Neutrophil (primary cell): Measurements from ENCODE around the gene STARD13.
"Not testable (repeated sequence)": the region's sequence is repeated elsewhere in the genome, so short reads cannot be mapped to it uniquely, and the experiment has no call there.

ENCODE experiments used
- H3K27ac ChIP-seq: fragments of 200-600 bp; sonication (generic); 2 replicates; pipeline ENCODE4 v1.5.1; 2016; ENCODE audit warnings: mild to moderate bottlenecking, moderate library complexity
- H3K27me3 ChIP-seq: fragments of 200-600 bp; sonication (generic); 2 replicates; pipeline ENCODE4 v1.6.0; 2016; ENCODE audit warnings: mild to moderate bottlenecking
- H3K36me3 ChIP-seq: fragments of 200-600 bp; sonication (generic); 2 replicates; pipeline ENCODE4 v1.5.1; 2017
- H3K4me1 ChIP-seq, 2 experiments: fragments of 200-600 bp in 1 of 2; sonication (generic) in 1 of 2; 1 replicate in 1 of 2; 2 replicates in 1 of 2; pipeline versions ENCODE4 v1.5.1 to v1.6.1; 2013 to 2016; ENCODE audit warnings: low read depth in 1 of 2, low read length in 1 of 2, mild to moderate bottlenecking in 1 of 2, moderate library complexity in 1 of 2; ENCODE audit not compliant: control insufficient read depth in 1 of 2, insufficient read depth in 1 of 2
- H3K4me3 ChIP-seq, 2 experiments: fragments of 200-600 bp in 1 of 2; sonication (generic) in 1 of 2; 1 replicate in 1 of 2; 2 replicates in 1 of 2; pipeline ENCODE4 v1.5.1; 2013 to 2016; ENCODE audit warnings: low read depth in 1 of 2, low read length in 1 of 2, mild to moderate bottlenecking in 1 of 2, moderate library complexity in 1 of 2
- H3K9me3 ChIP-seq: fragments of 200-600 bp; sonication (generic); 2 replicates; pipeline ENCODE4 v1.5.1; 2016
- TF ChIP-seq, protein P1 (sequence below): fragments of 200-600 bp; sonication (generic); IDR thresholded peaks from 2 replicates; pipeline ENCODE4 v1.5.1; 2016; ENCODE audit warnings: antibody characterized with exemption

The STARD13 gene

DNA sequence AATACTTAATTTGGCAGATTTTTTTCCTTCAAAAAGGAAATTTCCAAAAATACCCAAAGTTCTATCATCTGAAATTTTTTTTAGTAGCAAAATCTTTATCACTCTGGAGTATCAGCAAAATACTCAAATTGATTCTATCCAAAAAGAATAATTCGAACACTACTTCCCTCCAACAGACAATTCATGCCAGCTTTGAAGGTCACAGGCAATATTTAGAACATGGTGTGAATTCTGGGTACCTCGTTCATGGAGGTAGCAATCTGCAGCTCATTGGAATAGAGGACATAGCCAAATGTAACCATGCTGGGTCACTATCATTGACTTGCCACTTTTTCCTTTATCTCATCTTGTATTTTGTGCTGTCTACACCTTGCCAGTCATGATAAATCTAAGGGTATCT, 119.8 kb downstream of the STARD13 start:
- Histone ChIP-seq H3K36me3 (no peaks in the 10 kb centered on the region), H3K27ac (no peak overlapping the region), H3K4me3 (no peak overlapping the region), H3K27me3 (no peaks in the 10 kb centered on the region), H3K4me1 (no peaks in the 10 kb centered on the region), H3K9me3 (no peaks in the 10 kb centered on the region)
- TF ChIP-seq, protein P1, sequence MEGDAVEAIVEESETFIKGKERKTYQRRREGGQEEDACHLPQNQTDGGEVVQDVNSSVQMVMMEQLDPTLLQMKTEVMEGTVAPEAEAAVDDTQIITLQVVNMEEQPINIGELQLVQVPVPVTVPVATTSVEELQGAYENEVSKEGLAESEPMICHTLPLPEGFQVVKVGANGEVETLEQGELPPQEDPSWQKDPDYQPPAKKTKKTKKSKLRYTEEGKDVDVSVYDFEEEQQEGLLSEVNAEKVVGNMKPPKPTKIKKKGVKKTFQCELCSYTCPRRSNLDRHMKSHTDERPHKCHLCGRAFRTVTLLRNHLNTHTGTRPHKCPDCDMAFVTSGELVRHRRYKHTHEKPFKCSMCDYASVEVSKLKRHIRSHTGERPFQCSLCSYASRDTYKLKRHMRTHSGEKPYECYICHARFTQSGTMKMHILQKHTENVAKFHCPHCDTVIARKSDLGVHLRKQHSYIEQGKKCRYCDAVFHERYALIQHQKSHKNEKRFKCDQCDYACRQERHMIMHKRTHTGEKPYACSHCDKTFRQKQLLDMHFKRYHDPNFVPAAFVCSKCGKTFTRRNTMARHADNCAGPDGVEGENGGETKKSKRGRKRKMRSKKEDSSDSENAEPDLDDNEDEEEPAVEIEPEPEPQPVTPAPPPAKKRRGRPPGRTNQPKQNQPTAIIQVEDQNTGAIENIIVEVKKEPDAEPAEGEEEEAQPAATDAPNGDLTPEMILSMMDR, result no peak

DNA sequence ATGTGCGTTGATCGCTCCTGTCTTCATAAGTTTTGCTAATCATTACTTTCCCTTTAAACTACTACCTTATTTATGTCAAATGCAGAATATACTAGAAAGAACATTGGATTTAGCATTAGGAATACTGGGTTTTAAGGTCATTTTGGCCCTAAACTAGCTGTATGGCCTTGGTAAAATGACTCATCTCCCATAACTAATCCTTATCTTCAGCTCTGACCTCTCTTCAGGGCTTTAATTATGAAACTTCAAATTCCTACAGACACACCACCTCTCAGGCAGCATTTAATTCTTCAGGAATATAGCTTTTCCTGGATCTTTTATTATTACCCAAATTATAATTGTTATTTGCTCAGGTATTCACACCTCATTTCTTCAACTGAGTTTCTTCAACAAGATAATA, 121.2 kb downstream of the STARD13 start:
- no peak overlapping the region for H3K4me3 ChIP-seq
- TF ChIP-seq, protein P1, result no peak
- no peaks in the 10 kb centered on the region for H3K36me3 ChIP-seq
- H3K27ac ChIP-seq, result no peak overlapping the region
- H3K4me1 ChIP-seq, result no peaks in the 10 kb centered on the region
- H3K27me3 ChIP-seq, result no peaks in the 10 kb centered on the region
- H3K9me3 ChIP-seq, result no peaks in the 10 kb centered on the region

DNA sequence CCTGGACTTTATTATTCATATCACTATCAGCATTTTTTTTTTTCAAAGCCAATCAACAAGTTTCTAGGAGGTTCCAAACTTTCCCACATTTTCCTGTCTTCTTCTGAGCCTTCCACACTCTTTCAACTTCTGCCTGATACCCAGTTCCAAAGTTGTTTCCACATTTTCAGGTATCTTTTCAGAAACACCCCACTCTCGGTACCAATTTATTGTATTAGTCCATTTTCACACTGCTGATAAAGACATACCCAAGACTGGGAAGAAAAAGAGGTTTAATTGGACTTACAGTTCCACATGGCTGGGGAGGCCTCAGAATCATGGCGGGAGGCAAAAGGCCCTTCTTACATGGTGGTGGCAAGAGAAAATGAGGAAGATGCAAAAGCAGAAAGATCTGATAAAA, 122.8 kb downstream of the STARD13 start:
- H3K4me1 ChIP-seq, H3K36me3 ChIP-seq, H3K27ac ChIP-seq, H3K9me3 ChIP-seq, H3K4me3 ChIP-seq, H3K27me3 ChIP-seq: not testable (repeated sequence)

DNA sequence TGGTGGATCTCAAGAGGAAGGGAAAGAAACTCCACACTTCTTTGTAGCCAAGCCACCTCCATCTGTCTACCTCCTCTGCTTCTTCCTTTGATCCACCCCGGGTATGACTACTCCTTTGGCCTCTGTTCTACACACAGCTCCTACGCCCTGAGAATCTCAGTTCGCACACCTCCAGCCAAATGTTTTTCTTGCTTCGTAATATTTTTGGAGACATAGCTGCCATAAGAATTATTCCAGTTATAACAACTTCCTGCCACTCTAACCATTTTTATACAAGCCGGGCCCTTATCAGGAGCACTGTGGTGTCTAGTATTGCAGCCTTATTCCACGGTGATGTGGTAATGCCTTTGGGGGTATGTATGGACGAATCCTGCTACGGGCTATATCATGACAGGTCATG, 126.7 kb downstream of the STARD13 start:
- no peaks in the 10 kb centered on the region for H3K27me3 ChIP-seq
- no peaks in the 10 kb centered on the region for H3K36me3 ChIP-seq
- no peak overlapping the region for H3K27ac ChIP-seq
- TF ChIP-seq, protein P1, result no peak
- no peaks in the 10 kb centered on the region for H3K9me3 ChIP-seq
- no peaks in the 10 kb centered on the region for H3K4me1 ChIP-seq
- H3K4me3 ChIP-seq, result no peak overlapping the region

DNA sequence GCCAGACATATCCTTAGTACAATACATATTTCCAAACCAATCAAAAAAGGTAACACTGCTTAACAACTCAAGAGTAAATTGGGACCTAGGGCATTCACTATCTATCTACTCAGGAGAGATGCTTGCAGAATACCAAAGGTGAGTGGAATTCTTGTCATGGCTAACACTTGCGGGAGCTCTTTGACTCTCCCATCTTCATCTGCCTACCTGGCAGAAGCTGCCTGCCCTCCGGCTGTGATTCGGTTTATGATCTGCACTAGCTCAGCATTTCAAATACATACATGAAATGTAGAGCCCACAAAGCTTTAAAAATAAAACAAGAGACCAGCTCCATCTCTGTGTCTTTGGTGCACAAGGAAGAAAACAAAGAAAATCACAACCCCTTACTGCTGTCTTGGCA, 127.3 kb downstream of the STARD13 start:
- Histone ChIP-seq H3K9me3 (no peaks in the 10 kb centered on the region), H3K4me1 (no peaks in the 10 kb centered on the region), H3K4me3 (no peak overlapping the region), H3K36me3 (no peaks in the 10 kb centered on the region), H3K27ac (no peak overlapping the region), H3K27me3 (no peaks in the 10 kb centered on the region)
- TF ChIP-seq, protein P1, result no peak

DNA sequence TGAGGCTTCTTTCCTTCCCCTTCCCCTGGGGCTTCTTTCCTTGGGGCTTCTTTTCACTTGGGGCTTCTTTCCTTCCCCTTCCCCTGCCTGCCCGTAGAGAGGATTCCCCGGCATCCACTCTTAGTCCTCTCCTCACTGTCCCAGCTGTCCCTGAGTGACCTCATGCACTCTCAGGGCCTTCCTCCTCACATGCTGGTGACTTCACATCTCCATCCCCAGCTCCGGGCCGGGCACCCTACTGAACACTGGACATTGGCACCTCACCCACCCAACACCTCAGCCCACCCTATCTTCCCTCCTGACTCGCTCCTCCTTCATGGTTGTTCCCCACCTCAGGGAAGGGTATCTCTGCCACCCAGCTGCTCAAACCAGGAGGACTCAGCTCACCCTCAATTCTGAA, 130.6 kb downstream of the STARD13 start:
- no peaks in the 10 kb centered on the region for H3K9me3 ChIP-seq
- no peaks in the 10 kb centered on the region for H3K27me3 ChIP-seq
- no peak overlapping the region for H3K27ac ChIP-seq
- no peaks in the 10 kb centered on the region for H3K36me3 ChIP-seq
- no peak overlapping the region for H3K4me3 ChIP-seq
- H3K4me1 ChIP-seq, result no peaks in the 10 kb centered on the region
- TF ChIP-seq, protein P1, result no peak
